Left colon (tissue), 2 donors: ENCODE measurements around the gene ENO4. TPM values are rescaled to one million over a fixed set of nuclear protein-coding genes. Genes with fewer than 3 reads are reported as not detected.
A peak's percentile ranks its signal among the peaks of the same experiment; 100 is the strongest.

Experiments
- ATAC-seq: fragments of 200-7000 bp; cut with Tn5 transposase; one replicate; pipeline ENCODE4 v1.9.1; 2020; ENCODE audit warnings: mild to moderate bottlenecking, moderate library complexity
- DNase-seq, 2 donors: peaks; one replicate each; pipeline ENCODE4 v3.0.0-alpha.2; 2020
- intact Hi-C, 2 donors: fragments of 100-400 bp; cut with DNase I in 1 of 2; cut with micrococcal nuclease in 1 of 2; formaldehyde crosslinking; loops; one replicate each; pipeline versions ENCODE4 v1.11.2 to v1.14.0; 2022; cut with DNase I, micrococcal nuclease
- total RNA-seq, 2 donors: library from RNA; stranded (reverse); fragmentation: NEBNext Ultra II Directional; extraction: Animal tissue kit (Norgen Biotek cat#: 25700); gene quantifications; one replicate each; pipeline ENCODE4 v1.2.1, GENCODE V29; 2021
- donor health status: DM: no; HTN: no; CAD: no.
- donor health status: DM: yes; HTN: yes; CAD: no.

The ENO4 gene
- total RNA-seq, 2 donors from 2014 or later: 0.37 TPM; not detected in 1

- no peak for DNase-seq
- intact Hi-C loops: no loop called here
- no peak for ATAC-seq
These were observed 22.1 kb upstream of the ENO4 start for GRCh38 chr10:116827214-116827671.

- intact Hi-C loops: no loop called here
- no peak for DNase-seq
- ATAC-seq: no peak
These were observed 21.2 kb upstream of the ENO4 start for GRCh38 chr10:116828116-116828515.

DNA sequence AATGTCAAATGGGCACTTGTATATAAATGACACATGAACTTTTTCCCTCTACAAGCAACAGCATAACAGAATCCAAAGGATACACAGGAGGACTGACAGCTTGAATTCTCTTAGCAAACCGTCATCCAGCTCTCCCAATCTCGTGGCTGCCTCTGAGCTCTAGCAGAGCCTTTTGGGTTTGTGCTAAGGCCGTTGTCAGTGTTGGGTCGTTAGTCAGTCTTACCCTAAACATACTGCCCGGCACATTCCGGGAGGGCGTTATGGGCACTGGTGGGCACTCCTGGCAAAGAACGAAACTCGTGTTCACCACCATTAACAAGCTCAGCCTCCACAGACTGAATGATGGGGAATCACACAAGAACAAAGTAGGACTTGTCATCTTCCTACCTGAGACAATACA is 19.6 kb upstream of the ENO4 start:
- intact Hi-C loops: no loop called here
- ATAC-seq (no peak), DNase-seq (no peak)

DNA sequence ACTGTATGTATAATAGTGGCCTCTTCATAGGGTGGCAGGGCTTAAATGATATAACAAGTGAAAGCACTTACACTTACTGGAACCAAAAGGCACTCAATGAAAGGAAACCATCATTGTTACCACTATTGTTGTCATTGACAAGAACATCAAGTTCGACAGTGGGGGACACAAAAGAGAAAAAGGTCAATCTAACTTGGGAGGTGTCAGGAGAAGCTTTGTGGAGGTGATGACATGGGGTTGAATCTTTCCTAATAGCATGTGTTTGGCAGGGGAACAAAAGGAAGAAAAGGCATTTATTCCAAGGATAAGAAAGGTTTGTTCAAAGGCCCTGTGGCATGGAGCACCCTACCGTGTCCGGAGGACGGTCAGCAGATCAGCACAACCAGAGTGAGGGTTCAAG is 18.2 kb upstream of the ENO4 start:
- ATAC-seq (no peak), DNase-seq (no peak)
- intact Hi-C loops: no loop called here

GRCh38 chr10:116831790-116832189 is 17.5 kb upstream of the ENO4 start:
- no peak for ATAC-seq
- DNase-seq: no peak
- intact Hi-C loops: no loop called here

DNA sequence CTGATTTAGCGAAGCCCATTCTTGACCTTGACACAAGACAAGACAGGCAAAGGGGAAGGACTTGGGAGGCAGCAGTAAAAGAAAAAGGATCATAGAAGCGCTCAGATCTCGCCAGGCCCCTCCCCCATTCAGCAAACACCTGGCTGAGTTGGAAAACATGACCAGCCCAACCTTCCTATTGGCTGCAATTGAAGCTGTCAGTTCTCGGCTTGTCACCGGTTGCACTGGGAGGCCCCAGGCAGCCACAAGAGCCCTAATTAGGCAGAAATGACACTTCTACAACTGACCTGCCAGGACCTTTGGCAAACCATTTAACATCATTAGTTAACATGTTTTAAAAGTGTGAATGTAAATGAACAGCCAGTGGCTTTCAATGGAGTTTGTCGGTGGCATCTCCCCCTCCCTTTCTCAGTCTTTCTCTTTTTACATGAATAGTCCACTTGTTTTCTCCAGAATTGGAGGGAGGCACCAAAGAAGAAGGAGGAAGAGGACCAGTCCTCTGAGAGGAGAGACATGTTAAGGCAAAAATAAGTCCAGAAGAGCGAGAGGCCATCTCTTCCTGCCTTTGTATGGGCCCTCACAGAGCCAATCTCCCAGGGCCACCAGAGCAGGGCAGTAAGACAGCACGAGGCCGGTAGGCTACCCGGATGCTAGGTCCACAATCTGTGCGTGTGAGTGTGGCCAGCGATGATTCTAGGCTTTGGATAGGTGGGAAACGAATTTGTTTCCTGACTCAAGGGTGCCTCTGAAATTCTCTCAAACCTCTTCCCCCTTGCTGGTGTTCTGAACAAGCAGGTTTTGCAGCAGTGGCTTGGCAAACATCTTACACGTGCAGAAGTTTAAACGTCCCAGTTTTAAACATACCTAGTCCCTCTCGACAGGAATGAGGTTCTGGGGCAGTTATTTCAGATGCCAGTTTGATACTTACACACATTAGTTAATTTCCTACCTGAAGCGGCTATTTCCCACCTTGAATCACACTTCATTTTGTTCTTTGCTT is 15.0 kb upstream of the ENO4 start:
- ATAC-seq: no peak
- no peak for DNase-seq
- intact Hi-C loops: no loop called here

DNA sequence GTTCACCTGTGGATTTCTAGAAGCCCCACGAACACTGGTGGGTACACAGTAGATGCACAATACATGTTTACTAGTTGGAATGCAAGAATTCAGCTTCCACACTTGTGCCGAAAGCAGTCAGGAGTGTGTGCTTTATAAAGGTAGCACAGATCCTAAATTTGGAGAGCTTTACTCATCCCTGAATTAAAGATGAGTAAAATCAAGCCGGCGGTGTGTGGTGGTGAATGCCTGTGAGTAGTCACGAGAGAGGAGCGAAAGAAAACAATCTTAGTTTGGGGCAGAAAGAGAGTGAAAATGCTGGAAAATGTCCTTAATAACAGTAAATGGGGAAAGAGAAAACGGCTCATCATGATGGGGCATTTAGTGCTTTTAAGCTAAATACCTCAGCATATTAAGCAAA is 13.6 kb upstream of the ENO4 start:
- ATAC-seq: no peak
- no peak for DNase-seq
- intact Hi-C loops: no loop called here

DNA sequence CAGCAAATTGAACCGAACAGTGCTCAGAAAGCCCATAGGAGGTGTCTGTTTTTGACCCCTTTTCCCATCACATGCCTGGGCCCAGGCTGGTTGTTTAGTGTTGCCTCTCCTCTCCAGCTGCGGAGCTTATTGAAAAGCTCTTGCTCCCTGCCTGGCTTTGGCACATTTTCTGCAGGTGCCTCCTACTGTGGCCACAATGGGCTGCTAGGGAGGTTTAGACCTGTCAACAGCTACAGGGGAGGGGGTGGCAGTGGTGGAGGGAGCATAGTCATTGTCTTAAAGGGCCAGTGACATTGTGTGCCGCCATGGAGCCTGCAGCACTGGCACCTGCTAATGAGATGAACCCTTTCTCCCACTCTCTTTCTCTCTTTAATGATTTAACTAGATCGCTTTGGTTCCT is 13.2 kb upstream of the ENO4 start:
- no peak for DNase-seq
- ATAC-seq: no peak
- intact Hi-C loops: no loop called here

DNA sequence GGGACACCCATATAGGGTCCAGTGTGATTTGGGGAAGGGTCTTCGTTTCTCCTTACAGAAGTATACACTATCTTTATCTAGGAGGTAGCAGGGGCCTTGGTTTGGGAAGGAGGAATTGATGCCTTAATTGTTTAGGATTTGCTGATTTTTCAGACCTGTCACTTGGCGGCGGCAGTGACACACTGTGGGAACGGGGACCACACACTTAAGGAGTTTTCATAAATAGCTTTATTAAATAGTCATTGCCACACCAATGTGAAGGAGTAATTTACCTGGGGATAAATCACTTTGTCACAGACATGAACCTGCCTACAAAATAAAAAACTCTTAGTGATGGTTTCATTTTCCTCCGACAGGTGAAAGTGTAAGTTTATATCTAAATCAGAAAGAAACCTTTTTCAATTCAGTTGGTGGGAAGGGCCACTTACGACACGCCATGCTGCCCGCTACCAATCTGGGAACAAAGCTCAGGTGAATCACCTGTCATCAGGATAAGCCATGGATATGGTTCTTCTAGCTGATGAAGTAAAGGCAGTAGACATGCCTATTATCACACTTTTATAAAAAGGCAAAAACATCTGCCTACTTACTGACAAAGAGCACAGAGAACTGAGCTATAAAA is 12.3 kb upstream of the ENO4 start:
- no peak for DNase-seq
- ATAC-seq: no peak
- intact Hi-C loops: no loop called here

GRCh38 chr10:116838143-116838725 is 11.1 kb upstream of the ENO4 start:
- intact Hi-C loops: no loop called here
- ATAC-seq (peak; percentile 26), DNase-seq (no peak)

GRCh38 chr10:116840389-116841075 is 8.8 kb upstream of the ENO4 start:
- DNase-seq: no peak
- ATAC-seq: no peak
- intact Hi-C loops: no loop called here

DNA sequence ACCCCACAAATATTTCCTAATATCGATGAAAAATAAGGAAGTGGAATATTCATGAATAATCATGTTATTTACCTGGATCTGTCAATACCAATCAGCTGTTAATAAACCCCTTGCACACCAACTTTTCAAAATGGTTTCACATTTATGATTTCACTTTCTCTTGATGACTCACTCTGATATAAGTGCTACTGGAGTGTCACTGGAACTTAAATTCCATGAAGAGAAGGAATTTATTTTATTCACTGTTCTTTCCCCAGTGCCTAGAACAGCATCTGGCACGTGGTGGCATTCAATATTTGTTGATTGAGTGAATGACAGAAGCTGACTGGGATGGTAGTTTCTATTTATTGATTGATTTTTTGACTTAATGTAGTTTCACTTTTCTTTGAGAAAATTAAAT is 3.5 kb upstream of the ENO4 start:
- intact Hi-C loops: no loop called here
- no peak for DNase-seq
- no peak for ATAC-seq

- intact Hi-C loops: no loop called here
- ATAC-seq (peak; percentile 3), DNase-seq (peak in 1 of 2 donors; percentile 24)
These were observed 1.0 kb upstream of the ENO4 start for GRCh38 chr10:116848032-116848943.

DNA sequence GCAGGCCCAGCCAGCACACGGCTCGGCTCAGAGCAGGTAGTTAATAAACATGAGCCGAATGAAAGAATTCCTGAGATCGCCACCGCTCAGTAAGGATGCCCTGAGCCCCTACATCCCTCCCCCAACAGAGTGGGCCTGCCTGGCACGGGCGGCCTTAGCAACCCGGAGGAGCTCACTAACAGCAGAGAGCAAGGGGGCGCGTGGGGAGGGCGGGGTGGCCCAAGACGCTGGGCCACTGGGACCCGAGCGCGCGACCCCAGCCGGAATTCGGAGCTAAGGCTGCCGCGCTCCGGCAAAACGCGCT is 403 bp upstream of the ENO4 start:
- ATAC-seq (peak; percentile 10), DNase-seq (peak in 1 of 2 donors; percentile 36)
- intact Hi-C loops: no loop called here

DNA sequence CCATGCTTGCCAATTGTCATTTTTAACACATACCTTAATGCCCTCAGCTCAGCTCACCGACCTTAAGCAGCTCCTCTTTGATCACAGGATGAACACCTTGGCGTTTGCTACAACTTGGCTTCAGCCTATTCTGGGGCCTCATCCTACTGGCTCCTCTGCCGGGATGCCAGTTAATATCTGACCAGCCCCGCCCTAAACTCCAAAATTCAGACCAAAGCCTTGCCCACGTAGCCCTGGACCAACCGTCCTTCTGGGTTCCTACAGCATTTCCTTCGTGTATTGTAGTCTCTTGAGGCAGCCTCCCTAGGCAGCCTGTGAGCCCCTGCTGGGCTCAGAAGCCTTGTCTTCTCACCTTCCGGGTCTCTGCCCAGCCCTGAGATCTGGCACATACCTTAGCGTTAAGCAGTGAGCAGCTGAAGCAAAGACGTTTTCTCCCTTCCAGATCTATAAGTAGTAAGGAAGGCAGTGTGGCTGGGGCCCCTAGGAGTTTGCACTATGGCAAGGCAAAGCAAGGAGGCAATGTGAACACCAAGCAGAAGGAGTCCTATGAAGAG is 836 bp downstream of the ENO4 start:
- intact Hi-C loops: no loop called here
- DNase-seq (no peak), ATAC-seq (peak; percentile 14)

- ATAC-seq (no peak), DNase-seq (no peak)
- intact Hi-C loops: no loop called here
These were observed 2.9 kb downstream of the ENO4 start for GRCh38 chr10:116852246-116852645.

DNA sequence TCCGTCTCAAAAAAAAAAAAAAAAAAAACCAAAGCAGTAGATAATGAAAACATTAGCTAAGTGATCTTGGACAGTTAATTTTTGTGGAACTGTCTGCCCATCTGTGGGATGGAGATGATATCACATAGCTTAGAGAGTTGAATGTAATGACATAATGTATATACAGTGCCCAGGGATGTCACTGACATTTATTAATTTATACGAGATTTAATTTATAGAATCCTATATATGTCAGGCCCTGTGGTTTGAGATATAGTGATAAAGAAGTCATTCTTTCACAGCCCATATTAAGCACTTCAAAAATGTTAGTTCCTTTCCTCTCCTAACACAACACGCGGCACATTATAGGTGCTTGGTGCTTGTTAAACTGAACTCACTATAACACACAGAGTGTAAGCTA is 4.0 kb downstream of the ENO4 start:
- ATAC-seq: no peak
- intact Hi-C loops: no loop called here
- DNase-seq: no peak

DNA sequence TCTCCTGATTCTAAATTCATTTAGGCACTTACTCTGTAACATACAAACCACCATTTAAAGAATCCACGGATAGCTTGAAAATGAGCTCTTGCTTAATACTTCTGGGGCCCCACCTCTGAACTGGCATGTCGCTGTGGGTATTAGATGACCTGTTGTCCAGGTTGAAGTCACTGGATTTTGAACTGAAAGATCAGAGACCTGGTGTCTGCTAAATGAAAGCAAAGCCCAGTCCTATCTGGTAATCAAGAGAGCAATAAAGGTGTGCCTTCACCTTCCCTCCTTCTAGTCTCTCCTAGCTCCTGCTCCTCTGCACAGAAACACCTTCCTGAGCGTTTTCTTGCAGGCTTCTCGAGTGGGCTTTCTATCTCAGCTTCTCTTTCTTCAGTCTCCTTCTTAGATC is 4.4 kb downstream of the ENO4 start:
- DNase-seq (no peak), ATAC-seq (no peak)
- intact Hi-C loops: no loop called here
